ENCODE data around the gene ME1. TPM values are rescaled to one million over a fixed set of nuclear protein-coding genes. Genes with fewer than 3 reads are reported as not detected.
A peak's percentile ranks its signal among the peaks of the same experiment; 100 is the strongest.

The ME1 gene
- total RNA-seq (10 to 100 TPM in 4 of 5 donors, 1 to 10 TPM in 1; 5.2 to 31.7 (median 13.4) TPM), polyA plus RNA-seq (10 to 100 TPM in 1 of 3 donors, 1 to 10 TPM in 2; 5.2 to 28.1 (median 6.2) TPM)
- long read RNA-seq, donor 1, result 0 reads
- long read RNA-seq, donor 2, partial matches to known transcripts, result 0 of 3 reads
- long read RNA-seq, donor 2, other reads (novel, unspliced or antisense), result 0 of 3 reads
- long read RNA-seq, donor 3, partial matches to known transcripts, result 0 of 1 reads
- long read RNA-seq, donor 3, other reads (novel, unspliced or antisense), result 0 of 1 reads
- long read RNA-seq, donor 4, partial matches to known transcripts, result 0 of 1 reads
- long read RNA-seq, donor 4, other reads (novel, unspliced or antisense), result 0 of 1 reads
- long read RNA-seq, donor 5, partial matches to known transcripts, result 0 of 2 reads
- long read RNA-seq, donor 5, other reads (novel, unspliced or antisense), result 0 of 2 reads
- long read RNA-seq, donor 6, transcript ME1-201 (14 exons, 3,371 nt), result major isoform, 5 of 5 reads
- long read RNA-seq, donor 6, partial matches to known transcripts, result 0 of 5 reads
- long read RNA-seq, donor 6, other reads (novel, unspliced or antisense), result 0 of 5 reads
- long read RNA-seq, donor 7, partial matches to known transcripts, result 0 of 1 reads
- long read RNA-seq, donor 7, other reads (novel, unspliced or antisense), result 0 of 1 reads
- long read RNA-seq, donor 8, result 0 reads
- long read RNA-seq, donor 9, result 0 reads
- long read RNA-seq, donor 10, result 0 reads

DNA sequence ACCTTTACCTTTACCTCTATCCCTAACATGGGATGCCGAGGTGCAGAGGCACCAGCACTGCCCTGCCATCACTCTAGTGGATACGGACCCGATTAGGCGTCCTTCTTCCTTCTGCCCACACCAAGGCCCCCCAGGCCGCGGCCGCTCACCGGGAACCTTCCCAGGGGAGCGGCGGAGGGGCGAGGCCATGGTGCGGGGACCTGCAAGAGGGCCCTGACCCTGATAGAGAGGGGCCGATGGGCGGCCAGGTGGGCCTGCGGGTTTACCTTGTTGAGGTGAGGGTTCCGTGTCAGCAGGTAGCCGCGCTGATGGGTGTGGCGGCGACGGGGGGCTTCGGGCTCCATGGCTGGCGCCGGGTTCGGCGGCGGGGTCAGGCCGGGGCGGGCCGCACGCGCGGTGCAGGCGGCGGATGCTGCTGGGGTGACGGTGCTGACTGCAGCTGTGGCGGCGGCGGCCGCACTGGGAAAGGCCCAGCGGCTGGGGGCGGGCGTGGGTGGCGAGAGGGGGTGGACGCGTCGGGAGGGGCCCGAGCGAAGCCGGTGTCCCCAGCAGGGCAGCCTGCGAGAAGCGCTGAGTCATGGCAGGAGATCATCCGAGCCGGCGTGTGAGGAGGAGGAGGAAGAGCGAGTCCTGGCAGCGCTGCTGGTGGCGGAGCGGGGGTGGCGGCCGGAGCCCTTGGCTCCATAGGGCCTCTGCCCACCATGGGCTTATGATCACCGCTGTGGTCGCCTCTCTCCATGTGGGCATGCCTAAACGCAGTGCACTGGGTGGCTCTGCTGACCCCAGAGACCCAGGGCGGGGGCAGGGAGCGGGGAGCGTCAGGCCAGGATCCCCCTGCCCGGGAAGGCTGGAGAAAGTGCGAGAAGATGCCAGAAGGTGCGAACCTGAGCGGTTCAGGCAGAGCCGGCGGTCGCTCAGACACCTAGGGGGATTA, at the start of gene ME1:
Gene ME1, minus strand, starts transcription at position 441 of the 934 bp plus-strand sequence. Its CDS starts 97 bp downstream, at position 344.
- Histone ChIP-seq H3K27ac (peak within 1 kb of the TSS; percentile 69 to 85 (median 84)), H3K27me3 (peaks cover 0 to 13% (median 8%) of the 10 kb centered on the region in 3 donors), H3K4me1 (peaks cover 6 to 60% (median 25%) of the 10 kb centered on the region in 4 donors), H3K9me3 (no peaks in the 10 kb centered on the region), H3K36me3 (no peaks in the 10 kb centered on the region), H3K4me3 (peak within 1 kb of the TSS; percentile 64 to 71 (median 68))
- peak; percentile 35 to 76 (median 42) for TF ChIP-seq POLR2AphosphoS5 (IDR thresholded peaks at IDR 0.05)
- TF ChIP-seq POLR2A (IDR thresholded peaks at IDR 0.05), result no peak
- WGBS, 5 donors, result 10 to 25% (median 12%) methylated on average over 51 to 74 of the region's 74 CpGs
- peak; percentile 71 to 87 for DNase-seq
- intact Hi-C loops (cut with DNase I; ENCODE audit: low total_unique reads), result no loop called here

DNA sequence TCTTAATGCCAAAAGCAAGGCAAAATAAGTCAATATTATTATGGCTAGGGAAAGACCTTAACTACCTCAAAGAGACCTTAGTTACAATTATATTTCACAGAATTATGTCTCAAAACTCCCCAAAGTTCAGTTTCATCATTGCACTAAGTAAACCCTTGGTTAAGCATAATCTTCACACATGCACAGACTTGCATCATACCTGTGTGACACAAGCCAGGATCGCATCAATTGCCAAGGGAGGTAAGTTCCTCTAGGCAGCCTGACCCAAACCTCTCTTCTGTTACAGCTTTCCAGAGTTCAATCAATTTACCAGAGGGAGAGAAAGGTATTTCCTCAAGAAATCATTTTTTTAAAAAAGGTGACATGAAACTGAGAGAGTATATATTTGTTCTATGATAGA, 49.6 kb upstream of the ME1 start:
- Histone ChIP-seq H3K36me3 (no peaks in the 10 kb centered on the region), H3K27me3 (no peaks in the 10 kb centered on the region), H3K27ac (no peak overlapping the region), H3K9me3 (no peaks in the 10 kb centered on the region), H3K4me3 (no peak overlapping the region), H3K4me1 (no peaks in the 10 kb centered on the region)
- 82 to 100% (median 91%) methylated on average over 1 of the region's 1 CpG for WGBS, 5 donors
- TF ChIP-seq POLR2AphosphoS5 (IDR thresholded peaks at IDR 0.05) (no peak), POLR2A (IDR thresholded peaks at IDR 0.05) (no peak), EP300 (IDR thresholded peaks at IDR 0.05) (no peak)
- TF ChIP-seq, protein P1, sequence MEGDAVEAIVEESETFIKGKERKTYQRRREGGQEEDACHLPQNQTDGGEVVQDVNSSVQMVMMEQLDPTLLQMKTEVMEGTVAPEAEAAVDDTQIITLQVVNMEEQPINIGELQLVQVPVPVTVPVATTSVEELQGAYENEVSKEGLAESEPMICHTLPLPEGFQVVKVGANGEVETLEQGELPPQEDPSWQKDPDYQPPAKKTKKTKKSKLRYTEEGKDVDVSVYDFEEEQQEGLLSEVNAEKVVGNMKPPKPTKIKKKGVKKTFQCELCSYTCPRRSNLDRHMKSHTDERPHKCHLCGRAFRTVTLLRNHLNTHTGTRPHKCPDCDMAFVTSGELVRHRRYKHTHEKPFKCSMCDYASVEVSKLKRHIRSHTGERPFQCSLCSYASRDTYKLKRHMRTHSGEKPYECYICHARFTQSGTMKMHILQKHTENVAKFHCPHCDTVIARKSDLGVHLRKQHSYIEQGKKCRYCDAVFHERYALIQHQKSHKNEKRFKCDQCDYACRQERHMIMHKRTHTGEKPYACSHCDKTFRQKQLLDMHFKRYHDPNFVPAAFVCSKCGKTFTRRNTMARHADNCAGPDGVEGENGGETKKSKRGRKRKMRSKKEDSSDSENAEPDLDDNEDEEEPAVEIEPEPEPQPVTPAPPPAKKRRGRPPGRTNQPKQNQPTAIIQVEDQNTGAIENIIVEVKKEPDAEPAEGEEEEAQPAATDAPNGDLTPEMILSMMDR (IDR thresholded peaks at IDR 0.05), result no peak
- intact Hi-C loops (cut with DNase I; ENCODE audit: low total_unique reads), result no loop called here
- no peak for DNase-seq

GRCh38 chr6:83479389-83479788, 48.5 kb upstream of the ME1 start:
- intact Hi-C loops (cut with DNase I; ENCODE audit: low total_unique reads), result no loop called here

DNA sequence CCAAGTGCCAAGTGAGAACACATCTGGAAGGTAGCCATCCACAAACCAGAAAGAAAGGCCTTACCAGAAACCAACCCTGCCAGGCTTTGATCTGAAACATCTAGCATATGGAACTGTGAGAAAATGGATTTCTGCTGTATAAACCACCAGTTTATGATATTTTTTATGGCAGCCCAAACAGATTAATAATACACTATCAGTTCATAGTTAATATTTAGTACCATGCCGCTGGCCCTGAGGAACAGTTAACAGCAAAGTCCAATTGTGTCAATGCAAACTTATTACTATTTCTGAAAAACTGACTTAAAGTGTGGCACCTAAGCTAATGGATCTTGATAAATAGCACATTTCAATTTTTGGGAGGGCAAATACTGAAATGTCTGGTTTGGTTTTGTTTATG, 46.1 kb upstream of the ME1 start:
- WGBS, 5 donors, result 94 to 100% (median 95%) methylated on average over 1 of the region's 1 CpG
- no peaks in the 10 kb centered on the region for H3K9me3 ChIP-seq
- H3K4me3 ChIP-seq, result no peak overlapping the region
- H3K27ac ChIP-seq, result no peak overlapping the region
- intact Hi-C loops (cut with DNase I; ENCODE audit: low total_unique reads), result no loop called here
- H3K27me3 ChIP-seq, result no peaks in the 10 kb centered on the region
- H3K36me3 ChIP-seq, result no peaks in the 10 kb centered on the region
- no peaks in the 10 kb centered on the region for H3K4me1 ChIP-seq
- DNase-seq, result no peak
- no peak for TF ChIP-seq EP300 (IDR thresholded peaks at IDR 0.05)

More at GRCh38 chr6:83479389-83479788, 48.5 kb upstream of the ME1 start:
- no peaks in the 10 kb centered on the region for H3K36me3 ChIP-seq
- H3K4me3 ChIP-seq, result no peak overlapping the region
- H3K9me3 ChIP-seq, result no peaks in the 10 kb centered on the region
- H3K27me3 ChIP-seq, result no peaks in the 10 kb centered on the region
- no peak overlapping the region for H3K27ac ChIP-seq
- TF ChIP-seq POLR2AphosphoS5 (IDR thresholded peaks at IDR 0.05), result no peak
- no peak for TF ChIP-seq EP300 (IDR thresholded peaks at IDR 0.05)
- TF ChIP-seq, protein P1 (IDR thresholded peaks at IDR 0.05), result no peak
- no peak for TF ChIP-seq POLR2A (IDR thresholded peaks at IDR 0.05)
- WGBS, 5 donors, result 78 to 88% (median 82%) methylated on average over 1 of the region's 1 CpG
- DNase-seq, result no peak
- H3K4me1 ChIP-seq, result no peaks in the 10 kb centered on the region

- Histone ChIP-seq H3K4me1 (no peaks in the 10 kb centered on the region), H3K27ac (no peak overlapping the region), H3K9me3 (no peaks in the 10 kb centered on the region), H3K4me3 (no peak overlapping the region), H3K27me3 (no peaks in the 10 kb centered on the region), H3K36me3 (no peaks in the 10 kb centered on the region)
- TF ChIP-seq POLR2AphosphoS5 (IDR thresholded peaks at IDR 0.05), result no peak
- no peak for TF ChIP-seq POLR2A (IDR thresholded peaks at IDR 0.05)
- no peak for TF ChIP-seq EP300 (IDR thresholded peaks at IDR 0.05)
- TF ChIP-seq, protein P1 (IDR thresholded peaks at IDR 0.05), result no peak
- WGBS, 5 donors, result 33 to 47% (median 35%) methylated on average over 4 of the region's 4 CpGs
- intact Hi-C loops (cut with DNase I; ENCODE audit: low total_unique reads), result no loop called here
- peak in 1 of 2 donors; percentile 24 for DNase-seq
These were observed 43.5 kb upstream of the ME1 start for GRCh38 chr6:83474309-83474708.

Data from stomach (tissue), 19 donors.